HUES6 (cell line): ENCODE measurements around the gene SH2B3.

ENCODE experiments used
- H3K27ac ChIP-seq: 2 replicates; pipeline ENCODE4 v1.7.0; 2013; ENCODE audit warnings: low read depth, mild to moderate bottlenecking, low read length, inconsistent platforms
- H3K27me3 ChIP-seq: 2 replicates; pipeline ENCODE4 v1.6.1; 2013; ENCODE audit warnings: low read length; ENCODE audit not compliant: control insufficient read depth, insufficient read depth
- H3K36me3 ChIP-seq: 2 replicates; pipeline ENCODE4 v1.6.1; 2013; ENCODE audit warnings: low read length; ENCODE audit not compliant: control insufficient read depth, insufficient read depth
- H3K4me1 ChIP-seq: 2 replicates; pipeline ENCODE4 v1.6.1; 2013; ENCODE audit warnings: low read length; ENCODE audit not compliant: control insufficient read depth, insufficient read depth
- H3K4me3 ChIP-seq: 2 replicates; pipeline ENCODE4 v1.5.1; 2013; ENCODE audit warnings: low read depth, low read length
- H3K9ac ChIP-seq: one replicate; pipeline ENCODE4 v1.6.1; 2013; ENCODE audit warnings: mild to moderate bottlenecking, low read length
- H3K9me3 ChIP-seq: 2 replicates; pipeline ENCODE4 v1.6.1; 2013; ENCODE audit warnings: low read depth, low read length; ENCODE audit not compliant: control insufficient read depth, insufficient read depth

The SH2B3 gene

GRCh38 chr12:111494676-111495075 is 89.0 kb downstream of the SH2B3 start:
- Histone ChIP-seq H3K9me3 (no peaks in the 10 kb centered on the region), H3K9ac (no peak overlapping the region), H3K4me3 (no peak overlapping the region), H3K4me1 (no peaks in the 10 kb centered on the region), H3K27me3 (no peaks in the 10 kb centered on the region), H3K27ac (no peak overlapping the region), H3K36me3 (peaks cover 66% of the 10 kb centered on the region)
